GM21825 (cell line): ENCODE measurements around the gene NINJ1.

Experiments
- ATAC-seq: cut with Tn5 transposase; IDR thresholded peaks from one replicate; pipeline ENCODE4 v1.9.1; 2021; ENCODE audit warnings: mild to moderate bottlenecking, moderate library complexity; ENCODE audit not compliant: unreplicated experiment

The NINJ1 gene

DNA sequence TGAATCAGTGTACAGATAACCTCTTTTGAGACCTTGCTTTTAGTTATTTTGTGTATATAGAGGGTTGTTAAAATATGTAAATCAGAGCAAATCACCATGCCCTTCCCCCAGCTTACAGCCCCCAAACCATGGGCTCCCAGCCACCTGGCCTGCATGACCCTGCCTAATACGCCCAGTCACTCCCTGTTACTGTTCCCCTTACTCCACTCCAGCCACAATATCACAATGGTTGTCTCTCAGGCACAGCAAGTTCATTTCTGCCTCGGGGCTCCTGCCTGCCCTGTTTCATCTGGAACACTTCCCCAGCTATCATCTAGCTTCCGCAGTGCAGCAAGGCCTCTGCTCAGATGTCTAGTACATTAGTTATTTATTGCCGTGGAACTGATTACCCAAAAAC lies 43.0 kb downstream of the NINJ1 start:
- ATAC-seq: no peak

DNA sequence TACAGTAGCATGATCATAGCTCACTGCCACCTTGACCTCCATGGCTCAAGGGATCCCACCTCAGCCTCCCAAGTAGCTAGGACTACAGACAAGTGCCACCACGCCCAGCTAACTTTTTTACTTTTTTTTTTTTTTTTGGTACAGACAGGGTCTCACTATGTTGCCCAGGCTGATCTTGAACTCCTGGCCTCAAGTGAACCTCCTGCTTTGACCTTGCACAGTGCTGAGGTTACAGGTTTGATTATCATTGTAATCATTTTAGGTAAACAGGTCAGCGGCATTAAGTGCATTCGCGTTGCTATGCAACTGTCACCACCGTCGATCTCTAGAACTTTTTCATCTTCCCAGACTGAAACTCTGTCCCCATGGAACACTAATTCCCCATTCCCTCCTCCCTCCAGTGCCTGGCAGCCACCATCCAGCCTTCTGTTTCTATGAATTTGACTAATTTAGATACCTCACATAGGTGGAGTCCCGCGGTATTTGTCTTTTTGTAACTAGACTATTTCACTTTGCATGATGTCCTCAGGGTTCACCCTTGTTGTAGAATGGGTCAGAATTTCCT lies 43.9 kb downstream of the NINJ1 start:
- no peak for ATAC-seq

DNA sequence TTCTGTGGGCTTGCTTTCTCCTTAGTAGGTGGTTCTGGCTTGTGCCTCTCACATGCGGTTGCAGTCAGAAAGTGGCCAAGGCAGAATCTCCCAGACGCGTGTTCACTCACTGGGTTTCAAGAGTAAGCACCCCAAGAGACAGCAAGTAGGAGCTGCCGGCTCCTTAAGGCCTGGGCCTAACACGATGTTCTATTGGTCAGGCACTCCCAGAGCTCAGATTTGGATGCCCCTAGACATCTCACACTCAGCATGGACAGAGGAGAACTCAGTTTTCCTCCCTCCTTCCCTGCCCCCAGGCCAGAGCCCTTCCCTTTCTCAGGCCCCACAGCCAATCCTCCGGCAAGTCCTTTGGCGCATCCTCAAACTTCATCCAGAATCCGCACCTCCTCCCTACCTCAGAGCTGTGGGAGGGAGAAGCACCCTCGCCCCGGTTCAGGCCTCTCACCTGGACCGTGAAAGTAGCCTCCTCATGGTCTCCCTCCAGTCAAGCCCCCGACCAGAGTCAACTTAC lies 44.5 kb downstream of the NINJ1 start:
- no peak for ATAC-seq

DNA sequence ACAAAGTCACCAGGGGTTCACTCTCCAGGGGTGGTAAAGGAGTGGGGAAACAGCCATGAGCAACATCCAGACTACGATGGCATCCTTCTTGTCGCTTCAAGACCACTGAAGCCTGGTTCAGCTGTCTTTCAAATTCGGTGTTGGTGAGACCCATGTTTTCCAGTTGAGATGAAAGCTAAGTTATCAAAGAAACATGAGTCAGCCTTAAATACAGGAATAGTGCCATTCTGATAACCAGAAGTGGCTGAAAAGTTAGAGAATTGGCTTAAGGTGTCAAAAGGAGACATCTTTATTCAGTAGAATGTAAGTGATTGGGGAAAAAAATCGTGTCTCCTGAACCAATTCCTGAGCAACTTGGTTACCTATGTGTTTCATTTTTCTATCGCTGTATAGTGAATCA lies 45.0 kb downstream of the NINJ1 start:
- ATAC-seq: no peak

DNA sequence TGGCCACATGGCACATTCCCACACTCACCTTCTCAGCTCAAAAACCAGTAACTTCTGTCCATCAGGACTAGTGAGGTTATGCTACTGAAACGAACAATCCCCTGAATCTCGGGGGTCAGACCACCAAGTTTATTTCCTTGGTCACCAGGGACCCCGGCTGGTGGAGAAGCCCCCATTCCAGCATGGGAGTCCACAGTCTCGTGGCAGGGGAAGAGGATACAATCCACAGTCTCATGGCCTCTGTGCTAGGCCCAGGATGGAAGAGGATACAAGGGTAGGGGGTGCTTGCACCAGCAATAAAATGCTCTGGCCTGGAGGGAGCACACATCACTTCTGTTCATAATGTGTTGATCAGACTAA lies 45.4 kb downstream of the NINJ1 start:
- ATAC-seq: no peak

DNA sequence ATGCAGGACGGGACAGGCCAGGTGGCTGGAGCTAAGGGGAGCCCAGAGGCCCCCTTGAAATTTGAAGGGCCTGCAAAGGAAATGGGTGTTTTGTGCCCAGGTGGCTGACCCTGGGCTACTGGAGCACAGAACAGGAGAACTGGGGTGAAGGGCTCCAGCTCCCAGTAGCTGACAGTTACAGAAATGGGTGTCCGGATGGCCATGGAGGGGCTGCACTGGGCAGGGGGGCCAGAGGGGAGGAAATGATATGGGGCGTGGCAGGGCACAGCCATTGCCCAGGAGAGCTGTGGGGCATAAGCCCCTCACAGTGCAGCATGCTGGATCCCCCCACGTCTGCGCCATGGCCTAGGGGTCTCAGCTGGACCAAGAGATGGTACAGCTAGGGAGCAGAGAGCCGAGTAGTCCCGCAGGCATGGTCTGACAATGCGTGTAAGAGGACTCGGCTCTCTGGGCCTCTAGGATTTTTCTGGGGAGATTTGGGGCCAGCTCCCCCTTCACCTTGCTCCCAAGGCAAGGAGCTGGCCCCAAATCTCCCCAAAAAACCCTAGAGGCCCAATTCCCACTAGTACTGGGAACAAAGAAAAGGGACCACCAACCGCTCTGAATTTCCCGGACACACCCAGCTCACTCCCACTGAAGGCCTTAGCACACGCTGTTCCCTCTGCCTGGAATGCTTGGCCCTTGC lies 45.9 kb downstream of the NINJ1 start:
- no peak for ATAC-seq

DNA sequence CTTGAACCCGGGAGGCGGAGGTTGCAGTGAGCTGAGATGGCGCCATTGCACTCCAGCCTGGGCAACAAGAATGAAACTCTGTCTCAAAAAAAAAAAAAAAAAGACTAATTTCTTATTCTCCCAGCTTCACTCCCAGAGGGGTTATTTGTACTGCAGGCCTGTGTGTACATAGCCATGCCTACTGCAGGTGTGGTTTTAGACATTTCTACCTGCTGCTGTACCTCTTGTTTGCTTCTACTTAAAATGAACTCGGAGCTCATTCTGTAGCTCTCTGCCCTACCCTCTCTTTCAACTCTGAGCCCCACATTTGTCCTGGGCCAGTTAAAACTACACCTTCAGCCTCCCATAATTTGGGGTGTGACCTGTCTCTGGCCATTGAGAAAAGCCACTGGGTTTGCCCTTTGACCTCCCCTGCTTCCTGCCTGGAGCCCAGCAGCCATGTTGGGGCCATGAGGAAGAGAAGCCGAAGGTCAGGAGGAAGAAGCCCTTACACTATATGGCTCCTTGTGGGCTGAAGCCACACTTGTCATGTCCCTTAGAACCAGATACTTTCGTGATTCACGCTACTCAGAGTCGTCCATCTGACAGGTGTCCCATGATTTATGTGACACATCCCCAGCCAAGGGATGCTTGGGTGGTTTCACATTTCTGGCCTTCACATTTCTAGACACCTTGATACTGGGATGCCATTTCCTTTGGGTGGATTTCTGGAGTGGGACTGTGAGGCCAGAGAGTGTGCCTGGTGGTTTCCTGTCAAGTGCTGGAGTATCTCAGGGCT lies 47.4 kb downstream of the NINJ1 start:
- no peak for ATAC-seq

DNA sequence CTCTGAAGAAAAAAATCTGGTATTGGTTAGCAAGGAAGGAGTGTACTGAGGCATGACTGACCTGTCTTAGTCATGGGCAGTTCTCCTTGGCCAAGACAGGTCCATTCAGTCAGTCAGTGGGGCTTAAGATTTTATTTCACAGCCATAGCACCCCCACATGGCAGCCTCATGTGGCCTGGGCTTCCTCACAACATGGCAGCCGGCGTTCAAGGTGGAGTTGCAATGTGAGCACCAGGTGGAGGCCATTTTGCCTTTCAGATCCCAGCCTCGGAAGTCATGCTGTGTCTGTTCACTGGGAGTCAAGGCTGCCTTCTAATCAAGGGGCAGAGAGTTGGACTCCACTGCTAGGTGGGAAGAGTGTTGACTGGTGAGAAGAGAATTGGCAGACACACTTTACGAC lies 48.4 kb downstream of the NINJ1 start:
- no peak for ATAC-seq

DNA sequence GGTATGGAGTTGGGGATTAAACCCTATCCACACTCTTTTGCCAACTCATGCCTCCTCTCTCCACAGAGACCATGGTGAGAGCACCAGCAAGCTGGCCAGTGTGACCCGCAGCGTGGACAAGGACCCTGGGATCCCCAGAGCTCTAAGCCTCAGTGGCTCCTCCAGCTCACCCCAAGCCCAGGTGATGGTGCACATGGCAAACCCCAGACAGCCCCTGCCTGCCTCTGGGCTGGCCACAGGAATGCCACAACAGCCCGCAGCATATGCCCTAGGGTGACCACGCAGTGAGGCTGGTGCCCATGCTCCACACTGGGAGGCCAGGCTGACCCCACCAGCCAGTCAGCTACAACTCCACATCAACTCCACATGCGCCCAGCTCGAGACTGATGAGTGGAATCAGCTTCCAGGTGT lies 49.6 kb downstream of the NINJ1 start:
- no peak for ATAC-seq

- ATAC-seq: no peak
Observed at GRCh38 chr9:93083592-93084470, 50.2 kb downstream of the NINJ1 start.

DNA sequence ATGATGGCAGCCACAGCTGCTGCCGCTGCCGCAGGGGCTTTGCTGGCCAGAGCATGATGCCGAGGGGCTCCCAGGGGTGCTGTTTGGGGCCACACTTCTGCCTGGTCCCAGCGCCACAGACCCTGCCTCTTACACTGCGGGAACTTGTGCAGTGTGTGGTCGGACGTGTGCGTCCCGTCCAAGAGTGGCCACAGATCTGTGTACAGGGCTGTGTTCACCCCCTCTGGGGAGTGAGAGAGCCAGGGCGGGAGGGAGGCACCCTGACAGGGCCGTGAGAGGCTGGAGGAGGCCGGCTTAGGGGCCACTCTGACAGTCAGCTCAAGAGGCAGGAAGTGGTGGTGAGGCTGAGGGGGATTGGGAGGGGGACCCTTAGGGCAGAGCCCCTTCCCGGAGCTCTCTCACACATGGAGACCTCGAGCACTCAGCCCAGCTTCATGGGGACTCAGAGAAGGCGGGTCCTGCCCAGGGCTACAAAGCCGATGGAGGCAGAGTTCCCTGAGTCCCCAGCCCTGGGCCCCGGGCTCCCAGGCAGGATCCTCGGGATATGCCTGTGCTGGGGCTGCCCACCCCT lies 51.1 kb downstream of the NINJ1 start:
- no peak for ATAC-seq

GRCh38 chr9:93081931-93082330 lies 52.1 kb downstream of the NINJ1 start:
- no peak for ATAC-seq

- no peak for ATAC-seq
Observed at GRCh38 chr9:93081081-93081529, 52.9 kb downstream of the NINJ1 start.

DNA sequence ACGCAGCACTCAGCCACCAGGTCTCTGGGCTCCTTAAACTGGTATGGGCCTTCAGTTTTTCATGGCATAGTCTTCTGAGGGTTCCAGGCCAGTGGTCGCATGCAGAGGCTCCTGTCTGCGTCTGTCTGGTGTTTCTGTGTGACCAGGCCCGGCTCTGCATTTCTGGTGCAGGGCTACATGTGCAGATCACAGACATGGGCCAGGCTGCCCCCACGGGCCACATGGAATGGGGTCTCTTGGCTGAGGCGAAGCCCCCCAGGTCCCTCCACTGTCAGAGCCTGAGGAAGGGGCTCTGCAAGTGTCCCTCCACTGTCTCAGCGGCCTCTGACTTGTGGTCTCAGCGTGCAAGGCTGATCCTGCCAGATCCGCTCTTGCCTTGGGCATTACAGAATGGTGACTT lies 53.6 kb downstream of the NINJ1 start:
- ATAC-seq: no peak

DNA sequence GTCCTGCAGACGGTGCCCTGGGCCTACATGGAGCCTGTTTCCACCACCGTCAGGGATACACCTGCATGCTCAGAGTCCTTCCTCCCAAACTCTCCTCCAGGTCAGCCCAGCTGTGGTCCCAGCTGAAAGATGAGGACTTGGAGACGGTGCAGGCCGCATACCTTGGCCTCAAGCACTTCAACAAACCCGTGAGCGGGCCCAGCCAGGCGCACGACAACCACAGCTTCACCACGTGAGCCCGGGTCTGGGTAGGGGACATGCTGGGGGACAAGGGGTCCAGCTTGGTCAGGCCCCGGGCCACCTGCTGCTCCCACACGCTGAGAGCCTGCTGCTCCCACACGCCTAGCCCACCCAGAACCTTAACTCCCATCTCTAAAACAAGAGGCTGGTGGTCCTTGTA lies 54.7 kb downstream of the NINJ1 start:
- no peak for ATAC-seq

GRCh38 chr9:93077811-93078210 lies 56.2 kb downstream of the NINJ1 start:
- no peak for ATAC-seq

DNA sequence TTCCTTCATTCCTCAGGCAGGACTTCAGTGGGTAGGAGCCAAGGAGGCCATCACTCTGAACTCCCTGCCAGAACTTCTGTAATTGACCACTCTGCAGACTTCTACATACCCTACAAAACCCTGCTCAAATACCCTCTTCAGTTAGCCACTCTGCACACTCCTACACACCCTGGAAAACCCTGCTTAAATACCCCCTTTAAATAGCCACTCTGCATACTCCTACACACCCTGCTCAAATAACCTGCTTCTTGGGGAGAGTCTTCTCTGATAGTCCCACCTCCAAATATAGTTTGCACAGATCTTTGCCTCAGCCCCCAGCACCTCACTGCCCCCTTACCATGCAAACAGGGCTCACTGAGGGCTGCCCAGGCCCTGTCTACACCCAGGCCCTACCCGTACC lies 56.7 kb downstream of the NINJ1 start:
- no peak for ATAC-seq

- ATAC-seq: no peak
Observed at GRCh38 chr9:93076792-93077128, 57.3 kb downstream of the NINJ1 start.

- no peak for ATAC-seq
Observed at GRCh38 chr9:93076101-93076791, 57.8 kb downstream of the NINJ1 start.

DNA sequence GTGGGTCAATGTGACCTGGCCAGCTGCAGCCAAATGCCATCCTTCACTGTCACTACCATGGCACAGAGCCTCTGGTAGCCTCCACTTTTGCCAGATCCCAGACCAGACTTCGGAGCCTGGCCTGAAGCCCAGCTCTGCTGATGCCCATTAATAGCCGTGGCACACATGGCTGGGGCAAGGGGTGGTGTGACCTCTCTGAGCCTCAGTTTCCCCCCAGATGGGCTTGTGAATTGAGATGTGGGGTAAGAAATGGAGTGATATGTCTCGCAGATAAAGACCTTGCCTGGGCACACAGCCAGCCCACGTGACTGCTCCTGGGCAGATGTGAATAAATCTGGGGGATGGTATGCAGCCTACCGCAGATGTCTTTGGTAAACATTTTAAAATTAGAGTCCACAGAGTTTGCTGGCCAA lies 61.7 kb downstream of the NINJ1 start:
- no peak for ATAC-seq
